Calu3 (cell line): ENCODE data around the gene MICAL1. TPM values are rescaled to one million over a fixed set of nuclear protein-coding genes. Genes with fewer than 3 reads are reported as not detected.
"Not testable (repeated sequence)": the region's sequence is repeated elsewhere in the genome, so short reads cannot be mapped to it uniquely, and the experiment has no call there.

Source experiments
- BruUV-seq: library from RNA; stranded (reverse); fragments of 400-500 nt; replicated peaks from 2 replicates; lab custom pipeline; 2021; lab: Mats Ljungman, UMichigan
- CTCF ChIA-PET: fragments of 300-600 bp; sonication (Branson Sonifier 250); formaldehyde crosslinking; loops from one replicate; lab custom pipeline; 2022; ENCODE audit warnings: antibody characterized with exemption; lab: Charles Lee
- DNase-seq: peaks from one replicate; pipeline ENCODE4 v3.0.0; 2022
- H3K27ac Mint-ChIP-seq: one replicate; pipeline ENCODE4 v1.8.0; 2022; ENCODE audit warnings: mixed read lengths; ENCODE audit not compliant: unreplicated experiment
- H3K27me3 Mint-ChIP-seq: one replicate; pipeline ENCODE4 v1.8.0; 2022; ENCODE audit warnings: mixed read lengths; ENCODE audit not compliant: unreplicated experiment
- H3K36me3 Mint-ChIP-seq: one replicate; pipeline ENCODE4 v1.8.0; 2022; ENCODE audit warnings: mild to moderate bottlenecking, moderate library complexity, mixed read lengths; ENCODE audit not compliant: insufficient read depth, unreplicated experiment
- H3K4me1 Mint-ChIP-seq: one replicate; pipeline ENCODE4 v1.8.0; 2022; ENCODE audit warnings: mild to moderate bottlenecking, low read depth, mixed read lengths; ENCODE audit not compliant: unreplicated experiment
- H3K4me3 Mint-ChIP-seq: one replicate; pipeline ENCODE4 v1.8.0; 2022; ENCODE audit warnings: mild to moderate bottlenecking, low read depth, moderate library complexity, mixed read lengths; ENCODE audit not compliant: unreplicated experiment
- H3K9me3 Mint-ChIP-seq: one replicate; pipeline ENCODE4 v1.8.0; 2022; ENCODE audit warnings: low read depth, mixed read lengths; ENCODE audit not compliant: unreplicated experiment
- intact Hi-C: fragments of 100-400 bp; cut with micrococcal nuclease; formaldehyde crosslinking; loops from one replicate; pipeline ENCODE4 v1.10.0; 2022; ENCODE audit not compliant: unreplicated experiment
- total RNA-seq: library from RNA; stranded (reverse); gene quantifications from 2 replicates; pipeline ENCODE4 v1.2.3, GENCODE V29; 2022
- TF ChIP-seq, protein P1 (sequence below): fragments of 200-600 bp; IDR thresholded peaks from one replicate; pipeline ENCODE4 v1.8.0; 2022; ENCODE audit warnings: antibody characterized with exemption; ENCODE audit not compliant: unreplicated experiment

The MICAL1 gene
- total RNA-seq, 1 experiment from 2014 or later = 22.5 TPM

DNA sequence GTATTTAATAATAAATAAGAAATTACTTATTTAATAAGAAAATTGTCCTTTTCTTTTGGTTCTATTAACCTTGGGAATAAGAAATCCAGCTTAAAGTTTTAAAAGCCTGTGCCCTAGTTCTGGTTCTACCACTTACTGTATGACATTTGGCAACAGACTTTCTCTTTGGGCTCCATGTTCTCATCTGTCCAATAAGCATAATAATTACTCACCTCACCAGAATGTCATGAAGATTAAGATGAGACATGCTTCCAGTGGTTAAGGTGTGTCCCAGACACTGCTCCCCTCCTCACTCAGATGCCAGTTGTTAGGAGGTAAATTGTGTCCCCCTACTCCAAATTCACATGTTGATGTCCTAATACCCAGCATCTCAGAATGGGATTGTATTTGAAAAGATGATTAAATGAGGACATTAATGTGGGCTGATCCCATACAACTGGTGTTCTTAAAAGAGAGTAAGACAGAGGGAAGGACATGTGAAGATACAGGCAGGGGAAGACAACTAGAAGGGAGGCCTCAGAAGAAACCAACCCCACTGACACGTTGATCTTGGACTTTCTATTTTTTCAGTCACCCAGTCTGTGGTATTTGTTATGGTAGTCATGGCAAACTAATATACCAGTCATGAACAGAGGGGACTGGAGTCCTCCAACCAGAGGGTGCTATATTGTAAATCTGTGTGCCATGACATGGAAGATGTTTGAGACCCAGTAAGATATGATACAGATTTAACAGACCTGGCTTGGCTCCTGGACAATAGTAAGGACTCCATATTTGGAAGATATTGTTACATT, 6.4 kb upstream of the MICAL1 start:
- no peak for DNase-seq
- H3K27me3 Mint-ChIP-seq = no peaks in the 10 kb centered on the region
- no peak overlapping the region for H3K27ac Mint-ChIP-seq
- CTCF ChIA-PET = no interaction called here
- TF ChIP-seq, protein P1, sequence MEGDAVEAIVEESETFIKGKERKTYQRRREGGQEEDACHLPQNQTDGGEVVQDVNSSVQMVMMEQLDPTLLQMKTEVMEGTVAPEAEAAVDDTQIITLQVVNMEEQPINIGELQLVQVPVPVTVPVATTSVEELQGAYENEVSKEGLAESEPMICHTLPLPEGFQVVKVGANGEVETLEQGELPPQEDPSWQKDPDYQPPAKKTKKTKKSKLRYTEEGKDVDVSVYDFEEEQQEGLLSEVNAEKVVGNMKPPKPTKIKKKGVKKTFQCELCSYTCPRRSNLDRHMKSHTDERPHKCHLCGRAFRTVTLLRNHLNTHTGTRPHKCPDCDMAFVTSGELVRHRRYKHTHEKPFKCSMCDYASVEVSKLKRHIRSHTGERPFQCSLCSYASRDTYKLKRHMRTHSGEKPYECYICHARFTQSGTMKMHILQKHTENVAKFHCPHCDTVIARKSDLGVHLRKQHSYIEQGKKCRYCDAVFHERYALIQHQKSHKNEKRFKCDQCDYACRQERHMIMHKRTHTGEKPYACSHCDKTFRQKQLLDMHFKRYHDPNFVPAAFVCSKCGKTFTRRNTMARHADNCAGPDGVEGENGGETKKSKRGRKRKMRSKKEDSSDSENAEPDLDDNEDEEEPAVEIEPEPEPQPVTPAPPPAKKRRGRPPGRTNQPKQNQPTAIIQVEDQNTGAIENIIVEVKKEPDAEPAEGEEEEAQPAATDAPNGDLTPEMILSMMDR = no peak
- no TSS peak for BruUV-seq
- H3K36me3 Mint-ChIP-seq = peaks cover 28% of the 10 kb centered on the region
- no peak overlapping the region for H3K4me3 Mint-ChIP-seq
- H3K9me3 Mint-ChIP-seq = no peaks in the 10 kb centered on the region
- peaks cover 9% of the 10 kb centered on the region for H3K4me1 Mint-ChIP-seq
- intact Hi-C loops = no loop called here

DNA sequence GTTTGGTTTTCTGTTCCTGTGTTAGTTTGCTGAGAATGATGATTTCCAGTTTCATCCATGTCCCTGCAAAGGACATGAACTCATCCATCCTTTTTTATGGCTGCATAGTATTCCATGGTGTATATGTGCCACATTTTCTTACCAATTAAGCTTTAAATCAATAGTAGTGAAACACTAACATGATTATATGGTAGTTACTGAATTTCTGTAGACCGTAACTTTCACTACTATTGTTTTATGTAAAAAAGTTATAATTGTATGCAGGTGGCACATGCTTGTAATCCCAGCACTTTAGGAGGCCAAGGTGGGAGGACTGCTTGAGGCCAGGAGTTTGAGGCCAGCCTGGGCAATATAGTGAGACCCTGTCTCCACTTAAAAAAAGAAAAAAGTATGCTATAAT, 5.6 kb upstream of the MICAL1 start:
- H3K9me3 Mint-ChIP-seq, H3K27me3 Mint-ChIP-seq, BruUV-seq, H3K27ac Mint-ChIP-seq, intact Hi-C loops, DNase-seq, CTCF ChIA-PET, H3K4me3 Mint-ChIP-seq: not testable (repeated sequence)
- Mint-ChIP-seq H3K4me1 (peaks cover 15% of the 10 kb centered on the region), H3K36me3 (peaks cover 28% of the 10 kb centered on the region)

DNA sequence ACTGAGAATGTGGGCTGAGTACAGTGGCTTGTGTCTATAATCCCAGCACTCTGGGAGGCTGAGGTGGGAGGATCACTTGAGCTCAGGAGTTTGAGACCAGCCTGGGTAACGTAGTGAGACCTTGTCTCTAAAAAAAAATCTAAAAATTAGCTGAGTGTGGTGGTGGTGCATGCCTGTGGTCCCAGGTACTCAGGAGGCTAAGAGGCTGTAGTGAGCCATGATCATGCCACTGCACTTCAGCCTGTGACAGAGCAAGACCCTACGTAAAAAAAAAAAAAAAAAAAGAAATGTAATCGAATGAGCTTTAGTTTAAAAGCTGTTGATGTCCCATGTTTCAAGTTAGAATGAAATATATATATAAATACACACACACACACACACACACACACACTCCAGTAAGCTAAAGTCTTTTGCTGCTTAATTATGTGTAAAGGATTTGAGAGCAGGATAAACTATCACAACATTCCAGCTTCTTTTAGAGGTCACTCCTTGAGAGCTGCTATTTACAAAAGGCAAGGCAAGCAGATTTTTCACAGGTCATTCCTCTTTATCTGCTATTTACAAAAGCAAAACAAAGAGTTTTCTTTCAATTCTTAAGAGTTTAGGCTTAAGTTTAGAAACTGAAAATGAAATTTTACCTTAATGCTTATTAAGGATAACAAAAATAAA, 4.7 kb upstream of the MICAL1 start:
- H3K27ac Mint-ChIP-seq = no peak overlapping the region
- no TSS peak for BruUV-seq
- no peaks in the 10 kb centered on the region for H3K9me3 Mint-ChIP-seq
- no peak for DNase-seq
- H3K27me3 Mint-ChIP-seq = no peaks in the 10 kb centered on the region
- H3K4me3 Mint-ChIP-seq = no peak overlapping the region
- TF ChIP-seq, protein P1 = no peak
- H3K36me3 Mint-ChIP-seq = peaks cover 30% of the 10 kb centered on the region
- intact Hi-C loops = no loop called here
- CTCF ChIA-PET = interaction anchor here (0.6 to 0.7 kb wide), 2 partner anchors 78 to 90 kb away, joined by 3 read pairs; no protein-coding TSS in a partner anchor
- peaks cover 15% of the 10 kb centered on the region for H3K4me1 Mint-ChIP-seq

DNA sequence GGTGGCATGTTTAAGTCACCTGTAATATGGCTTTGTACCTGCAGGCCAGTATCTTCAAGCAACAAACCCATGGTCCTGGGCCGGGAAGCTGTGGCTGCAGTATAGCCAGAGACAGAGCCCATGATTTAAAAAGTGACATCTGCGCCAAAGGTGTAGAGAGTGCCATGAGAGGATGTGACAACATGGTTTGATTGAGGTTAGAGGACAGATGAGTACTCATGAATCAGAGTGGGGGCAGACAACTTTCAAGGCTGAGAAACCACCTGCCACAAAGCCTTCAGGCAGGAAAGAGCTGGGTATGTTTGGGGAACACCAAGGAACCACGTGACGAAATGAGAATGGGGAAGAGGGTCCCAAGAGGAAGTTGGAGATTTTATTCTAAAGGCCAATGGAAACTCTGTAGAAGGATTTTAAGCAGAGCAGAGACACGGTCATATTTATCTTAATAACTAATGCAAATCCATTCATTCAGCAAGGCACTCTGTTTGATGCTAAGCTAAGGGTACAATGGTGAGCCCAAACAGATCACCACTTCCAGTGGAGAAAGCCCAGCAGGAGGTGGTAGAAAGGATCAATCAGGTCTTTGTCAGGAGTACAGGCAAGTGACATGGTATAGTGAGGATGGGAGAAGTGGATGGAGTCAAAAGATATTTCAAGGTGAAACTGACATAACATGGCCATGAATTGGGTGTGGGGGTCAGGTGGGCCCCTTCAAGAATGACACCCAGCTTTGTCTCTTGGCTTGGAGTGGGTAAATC, 3.4 kb upstream of the MICAL1 start:
- peaks cover 15% of the 10 kb centered on the region for H3K4me1 Mint-ChIP-seq
- BruUV-seq = no TSS peak
- intact Hi-C loops = no loop called here
- TF ChIP-seq, protein P1 = no peak
- H3K4me3 Mint-ChIP-seq = no peak overlapping the region
- no peaks in the 10 kb centered on the region for H3K27me3 Mint-ChIP-seq
- no peaks in the 10 kb centered on the region for H3K9me3 Mint-ChIP-seq
- peaks cover 33% of the 10 kb centered on the region for H3K36me3 Mint-ChIP-seq
- DNase-seq = no peak
- no peak overlapping the region for H3K27ac Mint-ChIP-seq
- CTCF ChIA-PET = interaction anchor here (0.6 kb wide), 2 partner anchors 21 to 585 kb away, joined by 3 to 4 read pairs; no protein-coding TSS in a partner anchor
